OCI-LY1 (cell line): ENCODE data around the gene CRYZ.

Source experiments
- CTCF ChIP-seq: fragments of 200-600 bp; sonication (generic), shearing (Covaris generic); IDR thresholded peaks from 2 replicates; pipeline ENCODE4 v1.5.1; 2017; ENCODE audit warnings: mild to moderate bottlenecking, antibody characterized with exemption, low read length, moderate library complexity, mixed read lengths
- EZH2 ChIP-seq: fragments of 200-600 bp; sonication (generic), shearing (Covaris generic); IDR thresholded peaks from 2 replicates; pipeline ENCODE4 v1.8.0; 2017; ENCODE audit warnings: borderline replicate concordance, mixed run types, mild to moderate bottlenecking, antibody characterized with exemption, low read length, moderate library complexity, mixed read lengths

GRCh38 chr1:74748960-74749359 is 16.1 kb upstream of the CRYZ start:
- no peak for TF ChIP-seq CTCF
- TF ChIP-seq EZH2 = no peak
